ENCODE results near the gene SDHC.
A peak's percentile ranks its signal among the peaks of the same experiment; 100 is the strongest.
"Not testable (repeated sequence)": the region's sequence is repeated elsewhere in the genome, so short reads cannot be mapped to it uniquely, and the experiment has no call there.

Gene SDHC

GRCh38 chr1:161409848-161410635 is 95.9 kb downstream of the SDHC start:
- not testable (repeated sequence) for H3K9me3 ChIP-seq (ENCODE audit: control insufficient read depth in 1 of 2, low read length in 2 of 2); H3K27me3 ChIP-seq (ENCODE audit: control insufficient read depth in 1 of 2, insufficient read depth in 2 of 2, low read length in 2 of 2); H3K27ac ChIP-seq (ENCODE audit: low read depth, low read length); H3K36me3 ChIP-seq (ENCODE audit: control insufficient read depth in 1 of 2, insufficient read depth in 2 of 2, low read length in 2 of 2); H3K9ac ChIP-seq (ENCODE audit: low read depth in 1 of 2, low read length in 2 of 2)
- Histone ChIP-seq H3K4me3 (ENCODE audit: low read depth in 1 of 2, low read length in 2 of 2) (peak overlapping the region in 1 of 2 donors; percentile 48), H3K4me1 (ENCODE audit: control insufficient read depth in 1 of 2, insufficient read depth in 2 of 2, low read length in 2 of 2) (peaks cover 12 to 13% of the 10 kb centered on the region in 2 donors)

DNA sequence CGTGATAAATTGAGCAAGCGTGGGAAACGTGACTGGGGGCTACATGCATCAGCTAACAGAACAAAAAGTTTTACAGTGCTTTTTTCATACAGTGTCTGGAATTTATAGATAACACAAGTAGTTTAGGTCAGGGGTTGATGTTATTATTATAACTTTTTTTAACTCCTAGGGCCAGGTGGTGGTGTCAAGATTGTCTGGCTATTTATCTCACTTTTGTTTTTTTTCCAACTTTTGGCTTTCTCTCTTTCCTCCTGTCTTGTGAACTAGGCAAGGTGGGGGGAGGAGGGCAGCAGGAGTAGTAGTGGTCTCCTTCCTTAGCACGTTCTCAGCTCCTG is 96.4 kb downstream of the SDHC start:
- H3K4me3 ChIP-seq (ENCODE audit: low read depth in 1 of 2, low read length in 2 of 2); H3K27me3 ChIP-seq (ENCODE audit: control insufficient read depth in 1 of 2, insufficient read depth in 2 of 2, low read length in 2 of 2); H3K27ac ChIP-seq (ENCODE audit: low read depth, low read length); H3K36me3 ChIP-seq (ENCODE audit: control insufficient read depth in 1 of 2, insufficient read depth in 2 of 2, low read length in 2 of 2); H3K9ac ChIP-seq (ENCODE audit: low read depth in 1 of 2, low read length in 2 of 2); H3K9me3 ChIP-seq (ENCODE audit: control insufficient read depth in 1 of 2, low read length in 2 of 2): not testable (repeated sequence)
- H3K4me1 ChIP-seq (ENCODE audit: control insufficient read depth in 1 of 2, insufficient read depth in 2 of 2, low read length in 2 of 2), result peaks cover 12 to 13% of the 10 kb centered on the region in 2 donors

All from duodenal mucosa (tissue), 2 donors.